GM12865 (cell line): ENCODE measurements around the gene FHL1.
A peak's percentile ranks its signal among the peaks of the same experiment; 100 is the strongest.

Source experiments
- DNase-seq: peaks from one replicate; pipeline ENCODE4 v3.0.0; 2010; ENCODE audit warnings: low read depth
- H3K4me3 ChIP-seq: 2 replicates; pipeline ENCODE4 v1.5.1; 2011; ENCODE audit warnings: mild to moderate bottlenecking, low read depth, low read length, control low read depth
- TF ChIP-seq, protein P1 (sequence below): IDR thresholded peaks from 2 replicates; pipeline ENCODE4 v1.5.1; 2011; ENCODE audit warnings: low read length, control low read depth, low read depth, inconsistent platforms; ENCODE audit not compliant: insufficient read depth; ENCODE audit errors: missing control alignments

Gene FHL1

DNA sequence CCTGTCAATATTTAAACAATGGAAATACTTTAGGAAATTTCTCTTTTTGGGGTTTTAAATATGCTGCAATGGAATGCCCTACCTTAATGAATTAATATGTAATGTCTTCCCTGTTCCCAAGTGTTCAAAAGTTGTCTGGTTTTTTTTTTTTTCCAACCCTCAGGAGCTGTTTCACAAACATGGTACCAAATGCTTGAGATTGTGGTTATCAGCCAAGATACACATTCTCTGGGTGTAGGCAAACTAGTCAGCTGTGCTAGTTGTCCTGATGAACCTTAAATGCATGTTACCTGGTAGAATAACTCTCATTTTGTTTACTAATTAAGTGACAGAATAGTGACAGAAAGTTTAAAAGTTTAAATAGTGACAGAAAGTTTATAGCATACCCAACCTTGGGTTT is 50.7 kb downstream of the FHL1 start:
- DNase-seq, result no peak
- TF ChIP-seq, protein P1, sequence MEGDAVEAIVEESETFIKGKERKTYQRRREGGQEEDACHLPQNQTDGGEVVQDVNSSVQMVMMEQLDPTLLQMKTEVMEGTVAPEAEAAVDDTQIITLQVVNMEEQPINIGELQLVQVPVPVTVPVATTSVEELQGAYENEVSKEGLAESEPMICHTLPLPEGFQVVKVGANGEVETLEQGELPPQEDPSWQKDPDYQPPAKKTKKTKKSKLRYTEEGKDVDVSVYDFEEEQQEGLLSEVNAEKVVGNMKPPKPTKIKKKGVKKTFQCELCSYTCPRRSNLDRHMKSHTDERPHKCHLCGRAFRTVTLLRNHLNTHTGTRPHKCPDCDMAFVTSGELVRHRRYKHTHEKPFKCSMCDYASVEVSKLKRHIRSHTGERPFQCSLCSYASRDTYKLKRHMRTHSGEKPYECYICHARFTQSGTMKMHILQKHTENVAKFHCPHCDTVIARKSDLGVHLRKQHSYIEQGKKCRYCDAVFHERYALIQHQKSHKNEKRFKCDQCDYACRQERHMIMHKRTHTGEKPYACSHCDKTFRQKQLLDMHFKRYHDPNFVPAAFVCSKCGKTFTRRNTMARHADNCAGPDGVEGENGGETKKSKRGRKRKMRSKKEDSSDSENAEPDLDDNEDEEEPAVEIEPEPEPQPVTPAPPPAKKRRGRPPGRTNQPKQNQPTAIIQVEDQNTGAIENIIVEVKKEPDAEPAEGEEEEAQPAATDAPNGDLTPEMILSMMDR, result no peak
- H3K4me3 ChIP-seq, result no peak overlapping the region

DNA sequence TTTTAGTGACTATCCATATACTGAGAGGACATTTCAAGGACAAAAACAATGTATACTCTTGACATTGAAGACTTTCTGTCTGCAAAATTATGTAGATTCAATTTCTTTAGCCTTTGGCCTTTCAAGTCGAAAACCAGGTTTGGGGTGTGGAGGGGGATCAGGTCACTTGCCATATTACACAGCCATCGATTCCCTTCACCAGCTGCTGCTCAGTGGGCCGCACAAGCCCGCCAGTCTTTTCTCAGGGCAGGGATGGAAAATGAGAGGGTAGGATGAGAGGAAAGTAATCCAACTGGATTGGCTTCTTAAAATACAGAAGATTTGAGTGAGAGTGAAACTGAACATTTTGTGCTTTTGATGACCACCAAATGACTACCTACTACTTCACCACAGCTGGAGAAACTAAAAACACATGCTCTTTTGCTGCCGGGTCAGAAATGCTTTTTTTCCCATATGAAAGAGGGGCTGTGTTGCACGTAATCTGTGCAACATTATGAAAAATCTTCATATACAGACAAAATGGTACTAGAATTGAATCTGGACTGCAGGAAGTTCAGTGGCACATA is 51.4 kb downstream of the FHL1 start:
- DNase-seq, result no peak
- no peak overlapping the region for H3K4me3 ChIP-seq
- TF ChIP-seq, protein P1, result no peak

DNA sequence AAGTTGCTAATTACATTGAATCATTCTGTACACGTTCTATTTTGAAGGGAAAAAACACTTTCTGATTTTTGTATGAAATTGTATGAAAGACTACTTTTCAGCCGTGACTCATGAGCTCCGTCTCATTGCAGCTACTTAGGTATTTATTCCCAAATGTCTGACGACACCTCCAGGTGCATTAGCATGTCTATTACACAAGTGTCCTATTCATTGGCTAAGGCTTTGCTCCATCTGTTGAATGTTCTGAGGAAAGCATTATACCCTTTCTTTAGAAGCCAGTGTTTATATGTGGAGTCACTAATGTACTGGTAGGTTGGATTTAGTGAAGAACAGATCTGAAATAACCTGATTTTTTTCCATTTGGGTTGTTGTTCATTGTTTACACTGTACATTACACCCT is 52.0 kb downstream of the FHL1 start:
- TF ChIP-seq, protein P1, result no peak

DNA sequence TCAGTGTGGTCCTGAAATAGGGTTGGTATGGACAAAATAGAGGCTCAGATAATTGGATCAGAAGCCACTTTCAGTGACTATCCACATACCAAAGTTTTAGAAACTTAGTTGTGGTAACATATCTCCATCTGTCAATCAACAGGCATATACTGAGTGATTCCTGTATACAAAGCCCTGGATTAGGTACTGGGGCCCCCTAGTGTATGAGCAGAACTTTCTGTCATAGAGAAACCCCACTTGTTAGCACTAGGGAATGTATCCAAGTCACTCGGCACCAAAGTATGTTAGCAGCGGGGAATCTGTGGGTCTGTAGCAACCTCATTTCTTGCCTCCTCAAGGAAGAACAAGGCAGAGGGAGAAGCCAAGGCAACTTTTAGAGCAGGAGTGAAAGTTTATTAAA is 53.1 kb downstream of the FHL1 start:
- TF ChIP-seq, protein P1, result peak; percentile 14
- no peak overlapping the region for H3K4me3 ChIP-seq
- DNase-seq, result peak; percentile 3

More for the DNA sequence above, 52.0 kb downstream of the FHL1 start:
- no peak for DNase-seq
- H3K4me3 ChIP-seq, result no peak overlapping the region

DNA sequence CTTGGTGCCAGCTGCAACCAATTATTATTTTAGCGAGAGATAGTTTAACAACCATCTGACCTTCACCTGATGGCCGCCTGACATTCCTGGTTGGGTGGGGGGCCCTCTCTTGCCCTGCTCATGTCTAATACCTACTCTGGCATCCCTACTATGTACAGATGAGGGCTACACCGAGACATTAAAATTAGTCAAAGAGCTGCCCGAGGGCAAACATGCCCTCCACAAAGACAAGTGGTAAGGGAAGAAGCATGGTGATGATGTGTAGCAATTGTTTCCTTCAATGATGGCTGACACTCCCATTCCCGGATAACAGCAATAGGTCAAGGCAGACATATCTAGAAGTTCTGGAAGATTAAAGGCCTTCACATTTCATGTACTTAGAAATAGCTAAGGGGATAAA is 54.3 kb downstream of the FHL1 start:
- TF ChIP-seq, protein P1, result no peak
- no peak overlapping the region for H3K4me3 ChIP-seq
- no peak for DNase-seq

DNA sequence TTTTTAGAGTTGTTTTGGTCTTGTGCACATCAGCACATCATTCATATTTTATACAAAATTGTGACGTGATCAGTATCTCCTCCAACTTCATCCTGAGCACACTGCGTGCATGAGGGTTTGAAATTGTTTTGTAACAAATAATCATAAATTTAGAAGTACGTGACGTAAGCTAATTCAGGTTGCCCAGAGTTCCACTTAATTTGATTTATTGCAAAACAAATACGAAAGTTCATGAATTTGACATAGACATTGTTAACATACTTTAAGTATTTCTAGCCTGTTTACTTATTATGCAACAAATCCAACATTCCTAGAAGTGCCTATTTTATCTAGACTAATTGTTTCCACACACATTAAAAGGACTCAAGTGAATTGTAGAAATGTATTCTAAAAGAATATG is 55.6 kb downstream of the FHL1 start:
- no peak for DNase-seq
- H3K4me3 ChIP-seq, result no peak overlapping the region
- TF ChIP-seq, protein P1, result no peak

DNA sequence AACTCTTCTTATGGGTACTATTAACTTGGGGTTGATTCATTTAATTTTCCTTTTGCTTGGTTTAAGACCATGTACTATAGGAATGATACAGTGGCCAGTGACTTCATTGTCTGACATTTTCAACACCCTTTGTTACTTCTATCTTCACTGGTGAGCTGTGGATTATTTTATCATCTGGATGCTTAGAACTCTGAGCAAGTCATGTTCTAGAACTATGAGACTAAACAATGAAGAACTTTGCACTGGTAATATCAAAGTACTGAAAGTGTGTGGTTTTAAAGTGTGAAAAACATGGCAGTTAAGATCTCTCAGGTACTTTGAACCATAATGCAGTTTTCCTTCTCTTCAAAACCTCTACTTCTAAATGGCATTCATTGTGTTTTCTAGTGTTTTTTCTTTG is 56.1 kb downstream of the FHL1 start:
- TF ChIP-seq, protein P1, result no peak
- no peak for DNase-seq
- no peak overlapping the region for H3K4me3 ChIP-seq
